ENCODE measurements around the gene ACE.
"Not testable (repeated sequence)": the region's sequence is repeated elsewhere in the genome, so short reads cannot be mapped to it uniquely, and the experiment has no call there.

The ACE gene

GRCh38 chr17:63445065-63445464 is 31.8 kb upstream of the ACE start:
- DNase-seq, result no peak

GRCh38 chr17:63445571-63445953 is 31.3 kb upstream of the ACE start:
- no peak for DNase-seq

GRCh38 chr17:63445954-63446752 is 30.7 kb upstream of the ACE start, which contains the start of gene CYB561:
TSS of gene CYB561 (minus strand) at chr17:63446306. CDS start at chr17:63437547, 8,759 bp downstream.
- peak; percentile 11 for DNase-seq

- DNase-seq, result peak; percentile 41
Observed at GRCh38 chr17:63446753-63447470, 29.9 kb upstream of the ACE start.

- no peak for DNase-seq
Observed at GRCh38 chr17:63447471-63448009, 29.3 kb upstream of the ACE start.

GRCh38 chr17:63448655-63449054 is 28.2 kb upstream of the ACE start:
- DNase-seq, result no peak

- no peak for DNase-seq
Observed at GRCh38 chr17:63450551-63450950, 26.3 kb upstream of the ACE start.

GRCh38 chr17:63451150-63451549 is 25.7 kb upstream of the ACE start:
- DNase-seq, result no peak

GRCh38 chr17:63452046-63452961 is 24.6 kb upstream of the ACE start:
- DNase-seq, result no peak

- DNase-seq, result no peak
Observed at GRCh38 chr17:63452962-63453551, 23.8 kb upstream of the ACE start.

- DNase-seq, result not testable (repeated sequence)
Observed at GRCh38 chr17:63454357-63454756, 22.5 kb upstream of the ACE start.

- DNase-seq, result no peak
Observed at GRCh38 chr17:63454915-63455314, 21.9 kb upstream of the ACE start.

GRCh38 chr17:63455417-63455816 is 21.4 kb upstream of the ACE start:
- no peak for DNase-seq

- DNase-seq, result no peak
Observed at GRCh38 chr17:63458478-63458877, 18.4 kb upstream of the ACE start.

- DNase-seq, result no peak
Observed at GRCh38 chr17:63460018-63460417, 16.8 kb upstream of the ACE start.

- DNase-seq, result no peak
Observed at GRCh38 chr17:63463771-63464170, 13.1 kb upstream of the ACE start.

GRCh38 chr17:63464691-63465236 is 12.1 kb upstream of the ACE start:
- no peak for DNase-seq

GRCh38 chr17:63468099-63468498 is 8.8 kb upstream of the ACE start:
- DNase-seq, result not testable (repeated sequence)

GRCh38 chr17:63474174-63474573 is 2.7 kb upstream of the ACE start:
- DNase-seq, result no peak

GRCh38 chr17:63474586-63475460 is 2.0 kb upstream of the ACE start:
- no peak for DNase-seq

All from NCI-H1417 treated with DMSO at 0.1 percent for 48 hours (cell line).